Testis (tissue), 3 donors: ENCODE measurements around the gene NMRK2. TPM values are rescaled to one million over a fixed set of nuclear protein-coding genes. Genes with fewer than 3 reads are reported as not detected.
"Not testable (repeated sequence)": the region's sequence is repeated elsewhere in the genome, so short reads cannot be mapped to it uniquely, and the experiment has no call there.

ENCODE experiments used
- DNase-seq: peaks from one replicate; pipeline ENCODE4 v3.0.0-alpha.2; 2019
- H3K27ac ChIP-seq, 2 donors: fragments of 200-600 bp; sonication (generic); one replicate each; pipeline ENCODE4 v1.5.1; 2019
- H3K27me3 ChIP-seq: fragments of 200-600 bp; sonication (generic); one replicate; pipeline ENCODE4 v1.5.1; 2019
- H3K36me3 ChIP-seq: fragments of 200-600 bp; sonication (generic); one replicate; pipeline ENCODE4 v1.5.1; 2017; ENCODE audit warnings: low read depth; ENCODE audit errors: missing control alignments
- H3K4me1 ChIP-seq: fragments of 200-600 bp; sonication (generic); one replicate; pipeline ENCODE4 v1.5.1; 2019
- H3K4me3 ChIP-seq, 2 donors: fragments of 200-600 bp; sonication (generic); one replicate each; pipeline ENCODE4 v1.5.1; 2017 to 2019
- H3K9me3 ChIP-seq: fragments of 200-600 bp; sonication (generic); one replicate; pipeline ENCODE4 v1.5.1; 2017
- POLR2A ChIP-seq: fragments of 450-650 bp; IDR thresholded peaks from one replicate; pipeline ENCODE4 v1.6.1; 2017; ENCODE audit warnings: antibody characterized with exemption, mild to moderate bottlenecking, moderate library complexity
- WGBS, 2 donors: methylation state at CpG; one replicate each; pipeline ENCODE4 v1.1.5; 2018; 5-methylcytosine and 5-hydroxymethylcytosine counted together
- intact Hi-C: fragments of 100-400 bp; cut with DNase I; formaldehyde crosslinking; loops from one replicate; pipeline ENCODE4 v1.15.1; 2023; ENCODE audit warnings: low total_unique reads
- polyA plus RNA-seq: library from polyadenylated mRNA; stranded (reverse); fragments of 350-450 nt; fragmentation: Illumina TruSeq; extraction: RNeasy Lipid Tissue Mini Kit (QIAGEN cat#74804); gene quantifications from one replicate; pipeline ENCODE4 v1.2.3, GENCODE V29; 2014; ENCODE audit warnings: low read depth, low replicate concordance; ENCODE audit not compliant: insufficient read depth
- total RNA-seq, 2 donors: library from RNA; depleted of rRNA; stranded (reverse); fragments of >200 nt; gene quantifications; one replicate each; pipeline ENCODE4 v1.2.3, GENCODE V29; 2016
- TF ChIP-seq, protein P1 (sequence below), 3 experiments: fragments of 450-650 bp in 2 of 3; fragments of 200-600 bp in 1 of 3; sonication (generic) in 1 of 3; IDR thresholded peaks; one replicate each; pipeline ENCODE4 v1.5.1; 2016 to 2019; ENCODE audit warnings: antibody characterized with exemption in 3 of 3, mild to moderate bottlenecking in 2 of 3, moderate library complexity in 1 of 3

NMRK2 gene
- total and polyA plus RNA-seq, 3 donors from 2014 or later: 1.7 to 3.2 (median 1.7) TPM

DNA sequence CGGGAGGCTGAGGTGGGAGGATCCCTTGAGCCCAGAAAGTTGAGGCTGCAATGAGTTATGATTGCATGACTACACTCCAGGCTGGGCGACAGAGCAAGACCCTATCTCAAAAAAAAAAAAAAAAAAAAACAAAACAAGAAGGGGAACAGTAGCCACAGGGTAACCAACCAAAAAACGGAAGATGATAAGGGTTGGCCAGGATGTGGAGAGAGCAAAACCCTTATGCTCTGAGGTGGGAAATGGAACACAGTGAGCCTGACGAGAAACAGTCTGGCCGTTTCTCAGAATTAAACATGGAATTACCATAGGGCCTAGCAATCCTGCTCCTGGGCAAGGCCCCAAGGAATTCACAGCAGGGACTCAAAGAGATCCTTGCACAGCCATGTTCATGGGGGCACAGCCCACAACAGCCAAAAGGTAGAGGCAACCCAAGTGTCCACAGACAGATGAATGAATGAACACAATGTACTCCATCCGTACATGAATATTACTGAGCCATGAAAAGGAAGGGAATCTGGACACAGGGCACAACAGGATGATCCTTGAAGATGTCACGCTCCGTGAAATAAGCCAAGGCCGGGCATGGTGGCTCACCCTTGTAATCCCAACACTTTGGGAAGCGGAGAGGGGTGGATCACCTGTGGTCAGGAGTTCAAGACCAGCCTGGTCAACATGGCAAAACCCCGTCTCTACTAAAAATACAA lies 11.3 kb downstream of the NMRK2 start:
- H3K27me3 ChIP-seq: no peaks in the 10 kb centered on the region
- H3K9me3 ChIP-seq: no peaks in the 10 kb centered on the region
- no peaks in the 10 kb centered on the region for H3K36me3 ChIP-seq
- 77 to 83% methylated on average over 11 of the region's 11 CpGs for WGBS, 2 donors
- TF ChIP-seq, protein P1, sequence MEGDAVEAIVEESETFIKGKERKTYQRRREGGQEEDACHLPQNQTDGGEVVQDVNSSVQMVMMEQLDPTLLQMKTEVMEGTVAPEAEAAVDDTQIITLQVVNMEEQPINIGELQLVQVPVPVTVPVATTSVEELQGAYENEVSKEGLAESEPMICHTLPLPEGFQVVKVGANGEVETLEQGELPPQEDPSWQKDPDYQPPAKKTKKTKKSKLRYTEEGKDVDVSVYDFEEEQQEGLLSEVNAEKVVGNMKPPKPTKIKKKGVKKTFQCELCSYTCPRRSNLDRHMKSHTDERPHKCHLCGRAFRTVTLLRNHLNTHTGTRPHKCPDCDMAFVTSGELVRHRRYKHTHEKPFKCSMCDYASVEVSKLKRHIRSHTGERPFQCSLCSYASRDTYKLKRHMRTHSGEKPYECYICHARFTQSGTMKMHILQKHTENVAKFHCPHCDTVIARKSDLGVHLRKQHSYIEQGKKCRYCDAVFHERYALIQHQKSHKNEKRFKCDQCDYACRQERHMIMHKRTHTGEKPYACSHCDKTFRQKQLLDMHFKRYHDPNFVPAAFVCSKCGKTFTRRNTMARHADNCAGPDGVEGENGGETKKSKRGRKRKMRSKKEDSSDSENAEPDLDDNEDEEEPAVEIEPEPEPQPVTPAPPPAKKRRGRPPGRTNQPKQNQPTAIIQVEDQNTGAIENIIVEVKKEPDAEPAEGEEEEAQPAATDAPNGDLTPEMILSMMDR (IDR thresholded peaks at IDR 0.05): no peak
- TF ChIP-seq POLR2A: no peak
- intact Hi-C loops: no loop called here
- no peaks in the 10 kb centered on the region for H3K4me1 ChIP-seq
- DNase-seq: no peak
- H3K4me3 ChIP-seq: no peak overlapping the region
- no peak overlapping the region for H3K27ac ChIP-seq

DNA sequence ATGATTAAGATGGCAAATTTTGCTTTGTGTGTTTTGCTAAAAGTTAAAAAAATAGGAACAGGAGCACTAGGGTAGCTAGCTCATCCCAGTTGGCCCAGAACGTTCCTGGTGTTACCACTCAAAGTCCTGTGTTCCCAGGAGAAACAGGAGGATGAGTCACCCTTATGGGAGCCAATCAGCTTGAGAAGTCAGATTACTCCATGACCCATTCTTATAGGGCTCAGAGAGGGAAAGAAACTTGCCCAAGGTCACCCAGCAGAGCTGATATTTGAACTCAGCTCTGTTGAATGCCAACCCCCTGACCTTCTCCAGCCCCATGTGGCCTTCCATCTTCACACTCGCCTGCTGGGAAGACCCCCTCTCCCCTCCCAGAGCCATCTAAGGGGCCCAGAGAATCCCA lies 13.0 kb downstream of the NMRK2 start:
- H3K27me3 ChIP-seq: no peaks in the 10 kb centered on the region
- peaks cover 8% of the 10 kb centered on the region for H3K4me1 ChIP-seq
- intact Hi-C loops: no loop called here
- 44 to 47% methylated on average over 2 of the region's 2 CpGs for WGBS, 2 donors
- H3K9me3 ChIP-seq: no peaks in the 10 kb centered on the region
- no peak overlapping the region for H3K4me3 ChIP-seq
- no peak for TF ChIP-seq POLR2A
- TF ChIP-seq, protein P1 (IDR thresholded peaks at IDR 0.05): no peak
- H3K36me3 ChIP-seq: no peaks in the 10 kb centered on the region
- no peak for DNase-seq
- H3K27ac ChIP-seq: no peak overlapping the region

DNA sequence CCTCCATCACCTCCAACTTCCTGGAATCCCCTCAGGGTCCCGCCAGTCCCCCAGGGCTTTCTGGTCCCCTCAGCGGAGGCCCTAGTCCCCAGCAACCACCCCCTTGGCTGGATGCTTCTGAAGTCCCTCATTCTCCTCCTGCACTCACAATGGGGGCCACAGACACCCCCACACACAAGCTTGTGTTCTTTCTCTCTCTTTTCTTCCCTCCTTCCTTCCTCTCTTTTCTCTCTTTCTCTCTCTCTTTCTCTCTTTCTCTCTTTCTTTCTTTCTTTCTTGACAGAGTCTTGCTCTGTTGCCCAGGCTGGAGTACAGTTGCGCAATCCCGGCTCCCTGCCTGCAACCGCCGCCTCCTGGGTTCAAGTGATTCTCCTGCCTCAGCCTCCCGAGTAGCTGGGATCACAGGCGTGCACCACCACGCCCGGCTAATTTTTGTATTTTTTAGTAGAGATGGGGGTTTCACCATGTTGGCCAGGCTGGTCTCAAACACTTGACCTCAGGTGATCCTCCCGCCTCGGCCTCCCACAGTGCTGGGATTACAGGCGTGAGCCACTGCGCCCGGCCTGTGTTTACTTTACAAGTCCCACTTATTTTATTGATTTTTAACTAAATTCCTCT lies 14.6 kb downstream of the NMRK2 start:
- H3K9me3 ChIP-seq, H3K4me3 ChIP-seq, H3K36me3 ChIP-seq, intact Hi-C loops, H3K27ac ChIP-seq, H3K27me3 ChIP-seq, DNase-seq: not testable (repeated sequence)
- WGBS, 2 donors: 90 to 93% methylated on average over 15 of the region's 15 CpGs
- peaks cover 15% of the 10 kb centered on the region for H3K4me1 ChIP-seq

DNA sequence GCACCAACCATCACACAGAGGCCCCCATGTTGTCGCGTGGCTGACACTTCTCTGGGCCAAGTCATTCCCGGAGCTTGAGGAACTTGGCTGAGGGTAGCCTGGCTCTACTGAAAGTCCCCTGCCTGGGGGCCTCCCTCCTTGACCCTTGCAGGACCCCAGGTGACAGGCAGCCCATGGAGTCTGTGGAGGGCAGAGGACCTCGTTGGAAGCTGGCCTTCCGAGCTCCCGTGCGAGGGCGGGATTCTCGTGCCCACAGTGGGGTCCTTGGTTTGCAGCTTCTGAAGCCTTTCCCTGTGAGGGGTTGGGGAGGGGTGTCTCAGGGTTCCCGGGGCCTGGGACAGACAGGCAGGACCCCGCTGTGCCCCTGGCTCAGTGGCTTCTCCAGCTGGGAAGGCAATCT lies 16.4 kb downstream of the NMRK2 start:
- peaks cover 18% of the 10 kb centered on the region for H3K4me1 ChIP-seq
- no peak overlapping the region for H3K27ac ChIP-seq
- intact Hi-C loops: no loop called here
- H3K9me3 ChIP-seq: no peaks in the 10 kb centered on the region
- H3K4me3 ChIP-seq: no peak overlapping the region
- WGBS, 2 donors: 74 to 85% methylated on average over 8 to 10 of the region's 11 CpGs
- no peaks in the 10 kb centered on the region for H3K36me3 ChIP-seq
- H3K27me3 ChIP-seq: no peaks in the 10 kb centered on the region
- DNase-seq: no peak
- no peak for TF ChIP-seq POLR2A
- TF ChIP-seq, protein P1 (IDR thresholded peaks at IDR 0.05): no peak

DNA sequence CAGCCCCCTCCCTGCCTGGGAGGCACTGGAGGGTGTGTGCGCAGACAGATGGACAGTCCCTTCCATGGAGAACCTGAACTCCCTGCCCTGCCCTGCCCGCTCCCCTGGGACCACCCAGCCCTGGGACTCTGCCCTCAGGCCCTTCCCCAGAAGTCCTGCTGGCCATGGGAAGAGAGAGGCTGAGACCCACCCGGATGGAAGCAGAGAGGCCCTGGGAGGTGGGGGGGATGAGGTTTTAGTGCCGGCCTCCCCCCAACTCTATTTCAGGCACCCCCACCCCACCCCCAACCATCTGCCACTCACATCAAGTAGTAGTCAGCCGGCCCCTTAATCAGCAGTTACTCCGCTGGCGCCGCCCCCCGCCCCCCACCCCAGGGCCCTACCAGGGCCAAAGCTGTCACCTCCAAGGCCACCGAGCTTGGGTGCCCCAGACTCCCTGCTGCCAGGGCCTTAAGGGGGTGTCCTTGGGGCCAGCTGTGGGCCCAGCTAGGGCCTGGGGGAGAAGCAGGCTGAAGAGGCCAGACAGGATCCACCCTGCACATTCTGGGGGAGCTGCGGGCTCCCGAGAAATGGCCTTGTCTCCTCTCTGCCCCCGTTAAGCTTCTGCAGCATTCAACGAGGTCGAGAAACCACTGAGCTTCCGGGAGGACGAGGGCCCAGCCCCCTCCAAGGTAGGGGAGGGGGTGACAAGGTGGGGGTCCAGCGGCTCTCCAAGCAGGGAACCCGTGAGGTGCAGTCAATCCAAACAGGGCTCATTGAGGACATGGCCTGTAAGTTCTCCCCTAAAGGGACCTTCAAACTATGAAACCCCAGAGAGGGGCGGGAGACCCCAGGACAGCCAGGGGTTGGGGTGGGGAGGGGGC lies 17.4 kb downstream of the NMRK2 start:
- Histone ChIP-seq H3K27ac (peak overlapping the region in 1 of 2 donors; percentile 4), H3K4me1 (peaks cover 18% of the 10 kb centered on the region), H3K4me3 (no peak overlapping the region), H3K9me3 (no peaks in the 10 kb centered on the region), H3K27me3 (no peaks in the 10 kb centered on the region), H3K36me3 (no peaks in the 10 kb centered on the region)
- intact Hi-C loops: no loop called here
- 51 to 70% methylated on average over 7 to 20 of the region's 20 CpGs for WGBS, 2 donors
- TF ChIP-seq, protein P1 (IDR thresholded peaks at IDR 0.05): no peak
- TF ChIP-seq POLR2A: no peak
- DNase-seq: no peak
